Mammary epithelial cell (primary cell): ENCODE results near the gene TMEM101.

Source experiments
- EZH2 ChIP-seq: IDR thresholded peaks from 2 replicates; pipeline ENCODE4 v1.6.1; 2012; ENCODE audit warnings: low read length, inconsistent platforms, borderline replicate concordance
- TF ChIP-seq, protein P1 (sequence below), 2 donors: IDR thresholded peaks in 1 of 2; conservative IDR thresholded peaks in 1 of 2; 2 replicates each; pipeline ENCODE4 v1.5.1; 2011 to 2012; ENCODE audit warnings: inconsistent platforms in 2 of 2, low read length in 2 of 2, mild to moderate bottlenecking in 2 of 2, control low read depth in 1 of 2, low read depth in 1 of 2; ENCODE audit not compliant: insufficient read depth in 1 of 2; ENCODE audit errors: extremely low read depth in 1 of 2

DNA sequence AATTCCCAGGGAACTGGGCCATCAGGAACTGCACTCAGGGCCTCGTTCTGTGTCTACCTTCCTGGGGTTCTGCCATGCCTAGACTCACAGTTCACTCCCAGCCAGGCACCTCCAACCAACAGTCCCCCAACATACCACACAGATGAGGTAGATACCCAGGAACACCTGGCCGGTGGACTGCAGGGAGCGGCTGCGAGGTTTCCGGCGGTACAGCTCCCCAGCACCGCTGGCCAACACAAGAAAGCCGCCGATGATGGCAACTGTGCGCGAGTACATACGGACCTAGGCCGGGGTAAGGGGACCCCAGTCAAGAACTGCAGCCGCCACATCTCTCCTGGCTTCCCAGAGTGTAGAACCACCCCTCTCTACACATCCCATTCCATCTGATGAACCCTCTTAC, 1.9 kb downstream of the TMEM101 start:
- TF ChIP-seq, protein P1, sequence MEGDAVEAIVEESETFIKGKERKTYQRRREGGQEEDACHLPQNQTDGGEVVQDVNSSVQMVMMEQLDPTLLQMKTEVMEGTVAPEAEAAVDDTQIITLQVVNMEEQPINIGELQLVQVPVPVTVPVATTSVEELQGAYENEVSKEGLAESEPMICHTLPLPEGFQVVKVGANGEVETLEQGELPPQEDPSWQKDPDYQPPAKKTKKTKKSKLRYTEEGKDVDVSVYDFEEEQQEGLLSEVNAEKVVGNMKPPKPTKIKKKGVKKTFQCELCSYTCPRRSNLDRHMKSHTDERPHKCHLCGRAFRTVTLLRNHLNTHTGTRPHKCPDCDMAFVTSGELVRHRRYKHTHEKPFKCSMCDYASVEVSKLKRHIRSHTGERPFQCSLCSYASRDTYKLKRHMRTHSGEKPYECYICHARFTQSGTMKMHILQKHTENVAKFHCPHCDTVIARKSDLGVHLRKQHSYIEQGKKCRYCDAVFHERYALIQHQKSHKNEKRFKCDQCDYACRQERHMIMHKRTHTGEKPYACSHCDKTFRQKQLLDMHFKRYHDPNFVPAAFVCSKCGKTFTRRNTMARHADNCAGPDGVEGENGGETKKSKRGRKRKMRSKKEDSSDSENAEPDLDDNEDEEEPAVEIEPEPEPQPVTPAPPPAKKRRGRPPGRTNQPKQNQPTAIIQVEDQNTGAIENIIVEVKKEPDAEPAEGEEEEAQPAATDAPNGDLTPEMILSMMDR (conservative IDR thresholded peaks at IDR 0.05 in 1 of 2, IDR thresholded peaks at IDR 0.05 in 1 of 2; ENCODE audit: extremely low read depth in 1 of 2, insufficient read depth in 1 of 2, low read depth in 1 of 2, low read length in 2 of 2), result no peak
- no peak for TF ChIP-seq EZH2
